ENCODE results near the gene FGGY.

Gene FGGY

DNA sequence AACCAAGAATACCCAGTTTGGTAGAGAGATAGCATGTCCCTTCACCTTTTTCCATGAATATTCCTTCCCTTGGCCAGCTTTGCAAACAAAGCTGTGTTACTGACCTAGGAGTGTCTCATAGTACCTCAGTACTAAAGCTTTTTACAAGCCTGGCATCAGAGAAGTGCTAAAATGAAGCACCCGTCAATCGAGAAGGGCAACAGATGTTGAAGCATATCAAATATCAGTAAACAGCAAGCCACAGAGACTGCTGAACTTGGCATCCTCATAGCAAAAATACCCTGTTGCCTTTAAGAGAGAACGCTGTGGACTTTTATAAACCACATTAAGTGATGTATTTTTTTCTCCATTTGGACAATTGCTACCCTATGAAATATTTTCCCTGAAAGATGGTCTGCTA lies 389.3 kb downstream of the FGGY start:
- DNase-seq (ENCODE audit: extremely low spot score) = no peak
- POLR2A ChIA-PET = no interaction called here
- CTCF ChIA-PET = interaction anchor here (1.0 to 2.4 kb wide), 5 partner anchors 11 to 943 kb away, joined by 3 to 12 read pairs (median 3); no protein-coding TSS in a partner anchor
- TF ChIP-seq, protein P1, sequence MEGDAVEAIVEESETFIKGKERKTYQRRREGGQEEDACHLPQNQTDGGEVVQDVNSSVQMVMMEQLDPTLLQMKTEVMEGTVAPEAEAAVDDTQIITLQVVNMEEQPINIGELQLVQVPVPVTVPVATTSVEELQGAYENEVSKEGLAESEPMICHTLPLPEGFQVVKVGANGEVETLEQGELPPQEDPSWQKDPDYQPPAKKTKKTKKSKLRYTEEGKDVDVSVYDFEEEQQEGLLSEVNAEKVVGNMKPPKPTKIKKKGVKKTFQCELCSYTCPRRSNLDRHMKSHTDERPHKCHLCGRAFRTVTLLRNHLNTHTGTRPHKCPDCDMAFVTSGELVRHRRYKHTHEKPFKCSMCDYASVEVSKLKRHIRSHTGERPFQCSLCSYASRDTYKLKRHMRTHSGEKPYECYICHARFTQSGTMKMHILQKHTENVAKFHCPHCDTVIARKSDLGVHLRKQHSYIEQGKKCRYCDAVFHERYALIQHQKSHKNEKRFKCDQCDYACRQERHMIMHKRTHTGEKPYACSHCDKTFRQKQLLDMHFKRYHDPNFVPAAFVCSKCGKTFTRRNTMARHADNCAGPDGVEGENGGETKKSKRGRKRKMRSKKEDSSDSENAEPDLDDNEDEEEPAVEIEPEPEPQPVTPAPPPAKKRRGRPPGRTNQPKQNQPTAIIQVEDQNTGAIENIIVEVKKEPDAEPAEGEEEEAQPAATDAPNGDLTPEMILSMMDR (IDR thresholded peaks at IDR 0.05; ENCODE audit: control extremely low read depth, extremely low read depth, low read depth, missing control alignments) = no peak

GRCh38 chr1:59686574-59686973 lies 389.7 kb downstream of the FGGY start:
- CTCF ChIA-PET = interaction anchor here (1.0 to 1.8 kb wide), 5 partner anchors 11 to 943 kb away, joined by 3 to 8 read pairs (median 3); no protein-coding TSS in a partner anchor
- POLR2A ChIA-PET = no interaction called here
- TF ChIP-seq, protein P1 (IDR thresholded peaks at IDR 0.05; ENCODE audit: control extremely low read depth, extremely low read depth, low read depth, missing control alignments) = no peak
- DNase-seq (ENCODE audit: extremely low spot score) = no peak

GRCh38 chr1:59687081-59687480 lies 390.2 kb downstream of the FGGY start:
- DNase-seq (ENCODE audit: extremely low spot score) = no peak
- CTCF ChIA-PET = interaction anchor here (1.0 to 1.8 kb wide), 6 partner anchors 9 to 944 kb away, joined by 3 to 8 read pairs (median 4); no protein-coding TSS in a partner anchor
- TF ChIP-seq, protein P1 (IDR thresholded peaks at IDR 0.05; ENCODE audit: control extremely low read depth, extremely low read depth, low read depth, missing control alignments) = no peak
- POLR2A ChIA-PET = no interaction called here

DNA sequence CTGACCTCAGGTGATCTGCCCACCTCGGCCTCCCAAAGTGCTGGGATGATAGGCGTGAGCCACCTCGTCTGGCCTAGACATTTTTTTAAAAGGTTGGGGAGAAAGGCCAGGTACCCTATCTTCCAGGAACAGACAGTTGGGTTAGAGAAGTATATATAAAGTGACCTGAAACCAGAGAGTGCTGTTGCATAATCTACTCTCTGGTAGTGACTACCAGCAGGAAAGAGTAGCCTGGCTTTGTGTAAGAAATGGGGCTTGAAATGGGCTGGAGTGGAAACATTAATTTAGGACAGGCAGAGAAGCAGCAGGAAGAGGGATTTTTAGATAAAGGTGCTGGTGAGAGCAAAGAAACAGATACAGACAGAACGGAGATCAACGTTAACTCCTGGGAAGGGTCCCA lies 392.1 kb downstream of the FGGY start:
- ChIA-PET POLR2A (no interaction called here), CTCF (interaction anchor here (2.3 kb wide), 1 partner anchor 10 kb away, joined by 16 read pairs; no protein-coding TSS in a partner anchor)
- TF ChIP-seq, protein P1 (IDR thresholded peaks at IDR 0.05; ENCODE audit: control extremely low read depth, extremely low read depth, low read depth, missing control alignments) = no peak
- DNase-seq (ENCODE audit: extremely low spot score) = no peak

DNA sequence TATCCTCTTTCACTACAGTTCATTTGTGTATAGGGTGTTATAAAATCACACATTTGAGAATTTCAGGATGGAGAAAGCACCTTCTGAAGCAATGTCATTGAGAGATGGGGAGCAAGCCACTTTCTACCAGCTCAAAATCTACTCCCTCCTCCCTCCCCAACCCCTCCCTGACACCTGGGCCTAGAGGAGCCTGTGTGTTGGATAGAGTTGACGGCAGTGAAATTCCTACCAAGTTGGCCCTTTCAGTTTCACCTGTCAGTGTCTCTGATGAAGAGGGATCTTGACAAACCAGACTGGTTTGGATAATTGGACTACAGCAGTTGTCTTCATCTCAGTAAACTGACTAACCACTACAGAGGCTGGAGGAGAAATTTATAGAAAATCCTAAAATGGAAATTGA lies 392.8 kb downstream of the FGGY start:
- CTCF ChIA-PET = interaction anchor here (1.4 to 2.3 kb wide), 3 partner anchors 9 to 71 kb away, joined by 3 to 16 read pairs (median 6); no protein-coding TSS in a partner anchor
- TF ChIP-seq, protein P1 (IDR thresholded peaks at IDR 0.05; ENCODE audit: control extremely low read depth, extremely low read depth, low read depth, missing control alignments) = no peak

DNA sequence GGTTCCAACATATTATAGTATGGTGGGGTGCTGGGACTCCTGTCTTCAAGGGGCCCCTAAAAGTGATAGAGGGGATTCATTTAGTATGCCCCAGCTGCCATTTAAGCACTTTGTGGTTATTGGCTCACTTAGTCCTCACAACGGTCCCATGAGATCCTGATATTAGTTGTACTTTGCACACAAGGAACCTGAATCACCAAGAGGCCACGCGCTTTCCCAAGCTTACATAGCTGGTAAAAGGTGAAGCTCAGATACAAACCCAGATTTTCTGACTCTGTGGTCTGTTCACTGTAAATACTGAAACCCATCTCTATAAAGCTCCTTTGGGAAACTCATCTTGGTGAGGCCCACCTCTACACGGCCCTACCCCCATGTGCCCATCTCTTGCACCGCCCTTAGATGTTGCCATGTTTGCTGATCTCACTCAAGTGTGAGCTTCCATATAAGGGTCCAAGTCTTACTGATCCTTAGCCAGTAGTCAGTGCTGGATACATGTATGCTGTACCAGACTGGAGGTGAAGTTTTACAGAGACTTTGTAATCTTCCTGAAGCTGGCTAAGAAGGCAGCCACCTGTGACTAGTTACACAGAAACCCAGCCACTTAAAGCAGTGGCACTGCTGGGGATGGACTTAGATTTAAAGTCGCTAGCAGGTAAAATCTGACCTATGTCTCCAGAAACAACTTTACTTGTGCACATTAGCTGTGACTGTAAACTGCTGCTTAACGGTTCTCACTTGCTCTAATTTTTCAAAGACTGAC lies 393.5 kb downstream of the FGGY start:
- CTCF ChIA-PET = interaction anchor here (1.4 to 2.3 kb wide), 3 partner anchors 9 to 71 kb away, joined by 3 to 16 read pairs (median 6); no protein-coding TSS in a partner anchor
- TF ChIP-seq, protein P1 (IDR thresholded peaks at IDR 0.05; ENCODE audit: control extremely low read depth, extremely low read depth, low read depth, missing control alignments) = no peak
- POLR2A ChIA-PET = no interaction called here
- no peak for DNase-seq (ENCODE audit: extremely low spot score)

More for the DNA sequence above, 392.8 kb downstream of the FGGY start:
- DNase-seq (ENCODE audit: extremely low spot score) = no peak
- POLR2A ChIA-PET = no interaction called here
